ENCODE measurements around the gene KCNJ12.
A peak's percentile ranks its signal among the peaks of the same experiment; 100 is the strongest.

Gene KCNJ12

GRCh38 chr17:21368545-21369246 is 7.5 kb upstream of the KCNJ12 start:
- peak; percentile 14 for DNase-seq

- DNase-seq = no peak
These were observed 6.8 kb upstream of the KCNJ12 start for GRCh38 chr17:21369395-21369794.

- no peak for DNase-seq
These were observed 5.7 kb upstream of the KCNJ12 start for GRCh38 chr17:21370430-21370829.

- no peak for DNase-seq
These were observed 4.6 kb upstream of the KCNJ12 start for GRCh38 chr17:21371511-21372081.

GRCh38 chr17:21372256-21372954 is 3.8 kb upstream of the KCNJ12 start:
- DNase-seq = no peak

- no peak for DNase-seq
These were observed 3.1 kb upstream of the KCNJ12 start for GRCh38 chr17:21373036-21373435.

- DNase-seq = no peak
These were observed 2.3 kb upstream of the KCNJ12 start for GRCh38 chr17:21373696-21374440.

- no peak for DNase-seq
These were observed 1.6 kb upstream of the KCNJ12 start for GRCh38 chr17:21374441-21375161.

GRCh38 chr17:21375162-21375560 is 996 bp upstream of the KCNJ12 start:
- DNase-seq = no peak

- DNase-seq = no peak
These were observed 438 bp upstream of the KCNJ12 start for GRCh38 chr17:21375757-21376080.

- DNase-seq = peak; percentile 50
These were observed 868 bp downstream of the KCNJ12 start for GRCh38 chr17:21376759-21377690.

- no peak for DNase-seq
These were observed 1.7 kb downstream of the KCNJ12 start for GRCh38 chr17:21377705-21378396.

GRCh38 chr17:21378553-21378952 is 2.4 kb downstream of the KCNJ12 start:
- no peak for DNase-seq

GRCh38 chr17:21379080-21379711 is 3.0 kb downstream of the KCNJ12 start:
- DNase-seq = no peak

GRCh38 chr17:21380659-21381058 is 4.5 kb downstream of the KCNJ12 start:
- no peak for DNase-seq

- DNase-seq = no peak
These were observed 5.0 kb downstream of the KCNJ12 start for GRCh38 chr17:21381076-21381706.

- DNase-seq = no peak
These were observed 6.7 kb downstream of the KCNJ12 start for GRCh38 chr17:21382560-21383495.

- no peak for DNase-seq
These were observed 9.2 kb downstream of the KCNJ12 start for GRCh38 chr17:21385281-21385845.

GRCh38 chr17:21387616-21388015 is 11.5 kb downstream of the KCNJ12 start:
- no peak for DNase-seq

Data from EL (cell line).